Measurements from ENCODE around the gene PDE6C. TPM values are rescaled to one million over a fixed set of nuclear protein-coding genes. Genes with fewer than 3 reads are reported as not detected.

The PDE6C gene
- total and polyA plus RNA-seq, 5 donors, result not detected

GRCh38 chr10:93652857-93653256 lies 40.5 kb downstream of the PDE6C start:
- DNase-seq, result no peak
- no peaks in the 10 kb centered on the region for H3K27me3 ChIP-seq (ENCODE audit: control insufficient read depth, insufficient read depth)
- ATAC-seq, result no peak
- H3K4me1 ChIP-seq (ENCODE audit: control insufficient read depth, insufficient read depth, low read length), result no peaks in the 10 kb centered on the region
- H3K4me3 ChIP-seq (ENCODE audit: low read length), result no peak overlapping the region
- WGBS, result 74% methylated on average over 1 of the region's 1 CpG
- H3K27ac ChIP-seq (ENCODE audit: low read length), result no peak overlapping the region
- H3K9me3 ChIP-seq (ENCODE audit: control insufficient read depth, low read length), result no peaks in the 10 kb centered on the region
- intact Hi-C loops (cut with DNase I), result no loop called here

GRCh38 chr10:93654201-93654600 lies 41.9 kb downstream of the PDE6C start:
- intact Hi-C loops (cut with DNase I), result no loop called here
- 75% methylated on average over 1 of the region's 1 CpG for WGBS
- DNase-seq, result no peak
- Histone ChIP-seq H3K4me3 (ENCODE audit: low read length) (no peak overlapping the region), H3K4me1 (ENCODE audit: control insufficient read depth, insufficient read depth, low read length) (no peaks in the 10 kb centered on the region), H3K27me3 (ENCODE audit: control insufficient read depth, insufficient read depth) (no peaks in the 10 kb centered on the region), H3K9me3 (ENCODE audit: control insufficient read depth, low read length) (no peaks in the 10 kb centered on the region), H3K27ac (ENCODE audit: low read length) (no peak overlapping the region)
- no peak for ATAC-seq

- DNase-seq (no peak), ATAC-seq (no peak)
- no peaks in the 10 kb centered on the region for H3K27me3 ChIP-seq (ENCODE audit: control insufficient read depth, insufficient read depth)
- H3K9me3 ChIP-seq (ENCODE audit: control insufficient read depth, low read length), result no peaks in the 10 kb centered on the region
- no peak overlapping the region for H3K4me3 ChIP-seq (ENCODE audit: low read length)
- intact Hi-C loops (cut with DNase I), result no loop called here
- no peaks in the 10 kb centered on the region for H3K4me1 ChIP-seq (ENCODE audit: control insufficient read depth, insufficient read depth, low read length)
- 71% methylated on average over 1 of the region's 1 CpG for WGBS
- no peak overlapping the region for H3K27ac ChIP-seq (ENCODE audit: low read length)
These were observed 43.8 kb downstream of the PDE6C start for GRCh38 chr10:93656155-93656554.

- intact Hi-C loops (cut with DNase I), result no loop called here
- Histone ChIP-seq H3K27me3 (ENCODE audit: control insufficient read depth, insufficient read depth) (no peaks in the 10 kb centered on the region), H3K9me3 (ENCODE audit: control insufficient read depth, low read length) (no peaks in the 10 kb centered on the region), H3K4me1 (ENCODE audit: control insufficient read depth, insufficient read depth, low read length) (no peaks in the 10 kb centered on the region), H3K4me3 (ENCODE audit: low read length) (no peak overlapping the region), H3K27ac (ENCODE audit: low read length) (no peak overlapping the region)
- no peak for DNase-seq
- ATAC-seq, result no peak
- WGBS, result 73% methylated on average over 1 of the region's 1 CpG
These were observed 45.4 kb downstream of the PDE6C start for GRCh38 chr10:93657757-93658156.

DNA sequence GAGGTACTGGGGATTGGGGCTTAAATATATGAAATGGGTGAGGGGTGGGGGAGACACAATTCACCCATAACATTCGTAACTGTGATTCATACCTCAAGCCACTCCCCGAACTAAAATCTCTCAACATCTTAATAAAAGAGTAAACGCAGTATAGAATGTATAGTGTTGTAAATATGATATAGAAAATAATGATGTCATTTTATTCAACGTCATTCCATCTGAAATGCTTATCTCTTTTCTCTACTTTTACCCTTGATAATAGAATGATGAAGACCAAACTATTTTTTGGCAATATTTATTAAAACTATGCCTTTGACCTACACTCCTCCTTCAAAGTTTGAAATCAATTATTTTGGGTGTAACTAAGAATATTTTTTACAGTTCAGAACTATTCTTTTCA lies 53.7 kb downstream of the PDE6C start:
- Histone ChIP-seq H3K4me1 (ENCODE audit: control insufficient read depth, insufficient read depth, low read length) (no peaks in the 10 kb centered on the region), H3K4me3 (ENCODE audit: low read length) (no peak overlapping the region), H3K27ac (ENCODE audit: low read length) (no peak overlapping the region), H3K27me3 (ENCODE audit: control insufficient read depth, insufficient read depth) (no peaks in the 10 kb centered on the region), H3K9me3 (ENCODE audit: control insufficient read depth, low read length) (no peaks in the 10 kb centered on the region)
- intact Hi-C loops (cut with DNase I), result no loop called here
- ATAC-seq (no peak), DNase-seq (no peak)
- 90% methylated on average over 4 of the region's 4 CpGs for WGBS

- H3K4me1 ChIP-seq (ENCODE audit: control insufficient read depth, insufficient read depth, low read length), result no peaks in the 10 kb centered on the region
- no peaks in the 10 kb centered on the region for H3K9me3 ChIP-seq (ENCODE audit: control insufficient read depth, low read length)
- DNase-seq (no peak), ATAC-seq (no peak)
- 95% methylated on average over 3 of the region's 3 CpGs for WGBS
- no peaks in the 10 kb centered on the region for H3K27me3 ChIP-seq (ENCODE audit: control insufficient read depth, insufficient read depth)
- H3K27ac ChIP-seq (ENCODE audit: low read length), result no peak overlapping the region
- H3K4me3 ChIP-seq (ENCODE audit: low read length), result no peak overlapping the region
- intact Hi-C loops (cut with DNase I), result no loop called here
These were observed 55.5 kb downstream of the PDE6C start for GRCh38 chr10:93667795-93668194.

DNA sequence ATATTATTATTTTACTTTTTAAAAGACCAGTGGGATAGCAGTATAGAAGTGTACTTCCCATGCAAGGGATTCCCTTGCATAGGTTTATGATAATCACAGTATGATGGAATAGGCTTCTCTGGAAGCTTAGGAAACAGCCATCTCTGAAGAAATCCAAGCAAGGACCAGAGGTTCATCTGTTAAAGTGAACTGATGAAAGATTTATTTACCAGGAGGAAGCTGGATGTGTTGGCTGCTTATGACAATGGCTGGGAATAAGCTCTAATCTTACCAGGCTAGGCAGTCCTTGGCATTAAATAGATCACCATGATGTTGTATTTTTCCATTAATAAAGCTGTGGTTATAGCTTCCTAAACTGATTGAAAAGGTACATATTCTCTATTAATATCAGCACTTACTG lies 58.0 kb downstream of the PDE6C start:
- ATAC-seq (no peak), DNase-seq (no peak)
- H3K27me3 ChIP-seq (ENCODE audit: control insufficient read depth, insufficient read depth), result no peaks in the 10 kb centered on the region
- no peak overlapping the region for H3K4me3 ChIP-seq (ENCODE audit: low read length)
- no peak overlapping the region for H3K27ac ChIP-seq (ENCODE audit: low read length)
- intact Hi-C loops (cut with DNase I), result loop anchor here in 1 of 4 donors (10.0 kb wide), 1 partner anchor 116 kb away; no protein-coding TSS in a partner anchor
- H3K9me3 ChIP-seq (ENCODE audit: control insufficient read depth, low read length), result no peaks in the 10 kb centered on the region
- H3K4me1 ChIP-seq (ENCODE audit: control insufficient read depth, insufficient read depth, low read length), result no peaks in the 10 kb centered on the region

GRCh38 chr10:93671042-93671441 lies 58.7 kb downstream of the PDE6C start:
- no peaks in the 10 kb centered on the region for H3K9me3 ChIP-seq (ENCODE audit: control insufficient read depth, low read length)
- H3K27me3 ChIP-seq (ENCODE audit: control insufficient read depth, insufficient read depth), result no peaks in the 10 kb centered on the region
- H3K4me3 ChIP-seq (ENCODE audit: low read length), result no peak overlapping the region
- no peak overlapping the region for H3K27ac ChIP-seq (ENCODE audit: low read length)
- intact Hi-C loops (cut with DNase I), result loop anchor here in 1 of 4 donors (10.0 kb wide), 1 partner anchor 116 kb away; no protein-coding TSS in a partner anchor
- DNase-seq, result no peak
- no peak for ATAC-seq
- 97% methylated on average over 2 of the region's 2 CpGs for WGBS
- no peaks in the 10 kb centered on the region for H3K4me1 ChIP-seq (ENCODE audit: control insufficient read depth, insufficient read depth, low read length)

DNA sequence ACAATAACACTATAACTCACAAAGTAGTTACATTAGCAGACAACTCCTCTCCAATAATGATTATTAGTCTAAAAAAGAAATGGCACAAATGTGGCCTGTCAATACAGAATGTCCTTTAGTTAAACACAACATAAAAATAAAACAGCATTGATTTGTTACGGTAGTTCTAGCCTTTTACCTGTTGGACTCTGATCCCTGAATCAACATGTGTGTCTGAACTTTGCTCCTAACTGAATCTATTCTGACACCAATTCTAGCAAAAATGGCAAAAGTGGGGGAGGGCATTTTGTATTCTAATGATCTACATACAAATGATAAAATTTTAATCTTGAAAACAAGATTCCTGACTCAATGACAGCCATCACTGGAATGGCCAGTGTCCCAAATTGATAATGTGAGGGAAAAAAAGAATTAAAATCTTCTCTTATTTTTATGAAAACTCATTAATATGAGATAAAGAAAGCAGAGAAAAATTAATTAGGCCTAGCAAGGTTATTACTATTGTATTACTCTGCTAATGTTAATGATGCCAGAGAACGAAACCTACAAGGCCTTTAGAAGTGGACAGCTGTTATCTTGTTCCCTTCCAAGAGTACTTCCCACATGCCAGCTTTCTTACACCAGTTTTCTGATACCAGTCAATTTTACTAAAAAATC lies 59.8 kb downstream of the PDE6C start:
- no peak for ATAC-seq
- Histone ChIP-seq H3K9me3 (ENCODE audit: control insufficient read depth, low read length) (no peaks in the 10 kb centered on the region), H3K4me3 (ENCODE audit: low read length) (no peak overlapping the region), H3K4me1 (ENCODE audit: control insufficient read depth, insufficient read depth, low read length) (no peaks in the 10 kb centered on the region), H3K27me3 (ENCODE audit: control insufficient read depth, insufficient read depth) (no peaks in the 10 kb centered on the region), H3K27ac (ENCODE audit: low read length) (no peak overlapping the region)
- no peak for DNase-seq
- 79% methylated on average over 2 of the region's 2 CpGs for WGBS
- intact Hi-C loops (cut with DNase I), result loop anchor here in 1 of 4 donors (10.0 kb wide), 1 partner anchor 117 kb away; no protein-coding TSS in a partner anchor

- H3K27me3 ChIP-seq (ENCODE audit: control insufficient read depth, insufficient read depth), result no peaks in the 10 kb centered on the region
- H3K4me1 ChIP-seq (ENCODE audit: control insufficient read depth, insufficient read depth, low read length), result no peaks in the 10 kb centered on the region
- ATAC-seq (no peak), DNase-seq (no peak)
- no peak overlapping the region for H3K4me3 ChIP-seq (ENCODE audit: low read length)
- intact Hi-C loops (cut with DNase I), result loop anchor here in 1 of 4 donors (10.0 kb wide), 1 partner anchor 118 kb away; no protein-coding TSS in a partner anchor
- H3K9me3 ChIP-seq (ENCODE audit: control insufficient read depth, low read length), result no peaks in the 10 kb centered on the region
- WGBS, result 86% methylated on average over 2 of the region's 2 CpGs
- no peak overlapping the region for H3K27ac ChIP-seq (ENCODE audit: low read length)
These were observed 60.6 kb downstream of the PDE6C start for GRCh38 chr10:93672890-93673289.

DNA sequence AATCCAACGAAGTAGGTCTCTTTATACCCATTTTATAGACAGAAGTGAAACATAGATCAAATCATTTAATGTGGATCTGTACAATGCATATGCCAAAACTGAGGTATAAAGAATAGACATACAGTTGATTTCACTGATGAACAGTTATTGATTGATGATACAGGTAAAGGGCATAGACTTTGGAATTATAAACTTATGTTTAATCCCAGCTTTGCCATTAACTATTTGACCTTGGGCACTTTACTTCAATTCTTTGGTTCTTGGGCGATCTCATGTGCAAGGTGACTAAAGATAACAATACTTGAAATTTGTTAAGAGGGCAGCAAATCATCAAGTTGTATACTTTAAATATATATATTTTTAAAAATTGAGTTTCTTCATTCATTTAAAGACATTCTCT lies 61.5 kb downstream of the PDE6C start:
- no peaks in the 10 kb centered on the region for H3K27me3 ChIP-seq (ENCODE audit: control insufficient read depth, insufficient read depth)
- H3K9me3 ChIP-seq (ENCODE audit: control insufficient read depth, low read length), result no peaks in the 10 kb centered on the region
- ATAC-seq (no peak), DNase-seq (no peak)
- intact Hi-C loops (cut with DNase I), result loop anchor here in 1 of 4 donors (10.0 kb wide), 1 partner anchor 119 kb away; no protein-coding TSS in a partner anchor
- H3K4me3 ChIP-seq (ENCODE audit: low read length), result no peak overlapping the region
- no peak overlapping the region for H3K27ac ChIP-seq (ENCODE audit: low read length)
- H3K4me1 ChIP-seq (ENCODE audit: control insufficient read depth, insufficient read depth, low read length), result no peaks in the 10 kb centered on the region
- WGBS, result 90% methylated on average over 2 of the region's 2 CpGs
